Measurements from ENCODE around the gene GGT1. TPM values are rescaled to one million over a fixed set of nuclear protein-coding genes. Genes with fewer than 3 reads are reported as not detected.

The GGT1 gene
- total RNA-seq, 1 donor from 2014 or later = 7.3 TPM

GRCh38 chr22:24588381-24588756 is 14.6 kb upstream of the GGT1 start:
- Mint-ChIP-seq H3K36me3 (ENCODE audit: low read depth) (no peaks in the 10 kb centered on the region), H3K9me3 (no peaks in the 10 kb centered on the region), H3K4me1 (peaks cover 5% of the 10 kb centered on the region), H3K27me3 (peaks cover 4% of the 10 kb centered on the region), H3K4me3 (no peak overlapping the region), H3K27ac (no peak overlapping the region)
- ATAC-seq (ENCODE audit: low read depth) = no peak
- CTCF ChIA-PET = no interaction called here
- no peak for TF ChIP-seq CTCF (IDR thresholded peaks at IDR 0.05)
- intact Hi-C loops (cut with micrococcal nuclease) = no loop called here
- no peak for DNase-seq
- POLR2A ChIA-PET = no interaction called here

DNA sequence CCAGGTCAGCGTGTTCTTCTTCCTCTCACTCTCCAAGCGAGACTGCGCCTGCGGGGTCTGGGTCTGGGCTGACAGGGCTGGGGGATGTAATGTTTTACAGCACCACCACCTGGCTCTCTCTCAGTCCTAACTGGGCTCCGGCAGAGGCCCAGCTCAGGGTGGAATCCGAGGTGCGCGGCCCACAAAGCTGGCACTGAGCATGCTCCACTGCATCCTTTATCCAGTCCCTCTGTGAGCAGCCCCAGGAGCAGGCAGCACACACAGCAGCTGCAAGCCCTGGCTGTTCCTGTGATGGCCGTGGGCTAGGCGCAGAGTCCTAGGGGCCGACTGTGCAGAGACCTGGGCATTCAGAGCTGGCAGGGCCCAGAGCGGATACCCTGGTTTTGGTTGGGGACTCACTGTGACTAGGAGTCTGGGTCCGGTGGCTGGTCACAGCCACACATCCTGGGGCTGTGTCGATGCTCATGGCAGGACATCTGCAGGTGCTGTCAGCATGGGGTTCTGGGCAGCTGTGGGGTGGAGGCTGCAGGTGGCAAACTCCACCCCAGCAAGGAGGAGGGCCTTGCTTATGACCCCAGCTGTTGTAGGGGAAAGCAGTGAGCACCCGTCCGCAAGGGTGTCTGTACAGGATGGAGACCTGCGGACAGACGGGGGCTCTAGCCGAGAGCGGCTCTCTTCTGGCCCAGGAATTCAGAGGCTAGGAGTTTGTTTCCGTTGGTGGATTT is 14.1 kb upstream of the GGT1 start:
- H3K4me1 Mint-ChIP-seq = peaks cover 5% of the 10 kb centered on the region
- no peak for TF ChIP-seq CTCF (IDR thresholded peaks at IDR 0.05)
- no peak for DNase-seq
- ATAC-seq (ENCODE audit: low read depth) = no peak
- no peak overlapping the region for H3K27ac Mint-ChIP-seq
- peaks cover 4% of the 10 kb centered on the region for H3K27me3 Mint-ChIP-seq
- ChIA-PET POLR2A (interaction anchor here (0.6 kb wide), 1 partner anchor 224 kb away, joined by 3 read pairs; no protein-coding TSS in a partner anchor), CTCF (no interaction called here)
- H3K36me3 Mint-ChIP-seq (ENCODE audit: low read depth) = no peaks in the 10 kb centered on the region
- H3K4me3 Mint-ChIP-seq = no peak overlapping the region
- intact Hi-C loops (cut with micrococcal nuclease) = no loop called here
- no peaks in the 10 kb centered on the region for H3K9me3 Mint-ChIP-seq

DNA sequence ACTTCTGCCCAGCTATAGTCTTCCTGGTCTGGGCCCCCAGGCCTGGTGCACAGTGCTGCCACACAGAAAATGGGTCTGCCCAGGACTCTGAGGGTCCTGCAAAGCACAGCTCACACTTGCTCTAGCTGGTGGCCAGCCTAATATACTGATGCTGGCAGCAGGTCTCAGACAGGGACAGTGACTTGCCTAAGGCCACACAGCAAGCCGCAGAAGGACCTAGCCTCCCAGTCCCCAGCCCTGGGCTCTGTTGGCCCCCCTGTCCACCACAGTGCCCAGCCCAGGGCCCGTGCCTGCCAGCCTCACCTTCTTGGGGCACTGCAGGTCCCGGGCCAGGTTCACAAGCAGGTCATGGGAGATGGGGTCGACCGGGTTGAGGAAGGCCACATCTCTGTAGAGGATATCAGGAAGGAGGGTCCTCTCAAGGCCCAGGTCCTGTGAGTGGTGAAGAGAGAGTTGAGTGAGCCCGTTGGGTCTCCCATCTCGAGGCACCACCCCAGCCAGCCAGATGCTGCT is 13.4 kb upstream of the GGT1 start:
- Mint-ChIP-seq H3K27me3 (peaks cover 4% of the 10 kb centered on the region), H3K4me1 (peaks cover 5% of the 10 kb centered on the region), H3K9me3 (no peaks in the 10 kb centered on the region), H3K4me3 (no peak overlapping the region), H3K36me3 (ENCODE audit: low read depth) (no peaks in the 10 kb centered on the region), H3K27ac (no peak overlapping the region)
- TF ChIP-seq CTCF (IDR thresholded peaks at IDR 0.05) = no peak
- intact Hi-C loops (cut with micrococcal nuclease) = no loop called here
- DNase-seq (no peak), ATAC-seq (ENCODE audit: low read depth) (no peak)
- ChIA-PET POLR2A (interaction anchor here (0.6 kb wide), 1 partner anchor 225 kb away, joined by 3 read pairs; no protein-coding TSS in a partner anchor), CTCF (no interaction called here)

DNA sequence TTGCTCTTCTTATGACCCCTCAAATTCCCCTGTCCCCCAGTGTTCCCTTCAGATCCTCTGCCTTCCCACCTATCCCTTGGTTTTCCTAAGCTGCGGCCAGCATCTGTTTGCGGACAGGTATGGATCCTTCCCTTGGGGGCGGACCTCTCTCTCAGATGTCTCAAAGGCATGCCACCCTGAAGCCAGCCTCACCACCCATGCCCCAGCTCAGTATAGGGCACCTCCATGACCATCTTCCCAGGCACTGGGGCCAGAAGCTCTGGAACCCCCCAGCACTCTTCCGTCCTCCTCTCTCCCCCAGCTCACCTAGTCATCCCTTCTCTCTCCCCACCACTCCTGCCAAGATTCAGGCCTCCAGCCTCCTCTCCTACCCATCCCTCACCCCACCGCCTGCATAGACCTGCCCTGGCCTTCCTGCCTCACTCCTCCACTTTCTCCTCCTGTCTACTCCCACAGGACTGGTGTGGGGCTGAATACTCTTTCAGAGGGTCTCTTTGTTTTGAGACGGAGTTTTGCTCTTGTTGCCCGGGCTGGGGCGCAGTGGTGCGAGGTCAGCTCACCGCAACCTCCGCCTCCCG is 12.3 kb upstream of the GGT1 start:
- DNase-seq (no peak), ATAC-seq (ENCODE audit: low read depth) (no peak)
- CTCF ChIA-PET = no interaction called here
- POLR2A ChIA-PET = interaction anchor here (0.7 kb wide), 1 partner anchor 9 kb away, joined by 3 read pairs; no protein-coding TSS in a partner anchor
- no peaks in the 10 kb centered on the region for H3K9me3 Mint-ChIP-seq
- no peak for TF ChIP-seq CTCF (IDR thresholded peaks at IDR 0.05)
- H3K4me3 Mint-ChIP-seq = no peak overlapping the region
- peaks cover 5% of the 10 kb centered on the region for H3K4me1 Mint-ChIP-seq
- peaks cover 4% of the 10 kb centered on the region for H3K27me3 Mint-ChIP-seq
- intact Hi-C loops (cut with micrococcal nuclease) = no loop called here
- H3K27ac Mint-ChIP-seq = no peak overlapping the region
- H3K36me3 Mint-ChIP-seq (ENCODE audit: low read depth) = no peaks in the 10 kb centered on the region

DNA sequence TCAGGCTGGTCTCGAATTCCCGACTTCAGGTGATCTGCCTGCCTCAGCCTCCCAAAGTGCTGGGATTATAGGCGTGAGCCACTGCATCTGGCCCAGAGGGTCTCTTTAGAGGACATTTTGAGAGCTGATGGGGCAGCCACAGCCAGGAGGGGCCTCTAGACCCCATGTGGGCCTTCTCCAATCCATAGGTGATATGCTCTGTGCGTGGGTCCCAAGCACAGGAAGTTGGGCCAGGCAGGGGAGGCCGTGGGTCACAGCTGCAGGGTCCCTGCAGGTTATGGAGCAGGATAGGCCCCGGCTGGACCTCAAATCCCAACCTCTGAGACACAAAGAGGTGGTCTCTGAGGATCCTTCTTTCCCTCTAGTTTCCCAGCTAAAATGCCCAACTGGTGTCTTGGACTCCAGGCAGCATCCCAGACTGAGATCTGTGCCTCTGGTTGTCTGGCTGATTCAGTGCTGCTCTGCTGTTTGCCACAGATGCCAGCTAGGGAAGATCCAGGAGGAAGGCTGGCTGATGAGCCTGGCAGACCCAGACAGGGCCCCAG is 11.6 kb upstream of the GGT1 start:
- H3K4me3 Mint-ChIP-seq = no peak overlapping the region
- peaks cover 5% of the 10 kb centered on the region for H3K4me1 Mint-ChIP-seq
- DNase-seq (no peak), ATAC-seq (ENCODE audit: low read depth) (no peak)
- CTCF ChIA-PET = no interaction called here
- no peak for TF ChIP-seq CTCF (IDR thresholded peaks at IDR 0.05)
- no peaks in the 10 kb centered on the region for H3K36me3 Mint-ChIP-seq (ENCODE audit: low read depth)
- H3K27me3 Mint-ChIP-seq = peaks cover 4% of the 10 kb centered on the region
- H3K9me3 Mint-ChIP-seq = no peaks in the 10 kb centered on the region
- POLR2A ChIA-PET = no interaction called here
- no peak overlapping the region for H3K27ac Mint-ChIP-seq
- intact Hi-C loops (cut with micrococcal nuclease) = no loop called here

Measured in activated B cell treated with CpG ODN at 0.5 μM for 24 hours (primary cell).